ENCODE measurements around the gene VPS26A. TPM values are rescaled to one million over a fixed set of nuclear protein-coding genes. Genes with fewer than 3 reads are reported as not detected.

The VPS26A gene
- total RNA-seq, 1 donor from 2014 or later, result 57.5 TPM

- FAIRE-seq, result no peak
Measured at GRCh38 chr10:69216577-69217118, 92.7 kb downstream of the VPS26A start.

GRCh38 chr10:69217119-69217754 is 93.3 kb downstream of the VPS26A start:
- DNase-seq (ENCODE audit: low spot score in 2 of 2), result no peak
- FAIRE-seq, result no peak

More at GRCh38 chr10:69216577-69217118, 92.7 kb downstream of the VPS26A start:
- DNase-seq (ENCODE audit: low spot score in 2 of 2), result no peak

- DNase-seq (ENCODE audit: low spot score in 2 of 2) (no peak), FAIRE-seq (no peak)
Measured at GRCh38 chr10:69218831-69219230, 94.9 kb downstream of the VPS26A start.

GRCh38 chr10:69220041-69220451 is 96.1 kb downstream of the VPS26A start, which contains the start of gene HKDC1:
Gene HKDC1, plus strand, starts transcription at chr10:69220332. Its CDS starts 104 bp downstream, at chr10:69220436.
- no peak for FAIRE-seq

GRCh38 chr10:69220507-69220906 is 96.5 kb downstream of the VPS26A start:
- FAIRE-seq (no peak), DNase-seq (ENCODE audit: low spot score in 2 of 2) (no peak)

More at GRCh38 chr10:69220041-69220451, 96.1 kb downstream of the VPS26A start, which contains the start of gene HKDC1:
- no peak for DNase-seq (ENCODE audit: low spot score in 2 of 2)

Small RNA genes within 50 kb of the gene (small RNA-seq; reads per million reads assigned to genes)
- gene RF00017, result not detected

Other genes starting within 250 kb of the VPS26A start
- gene DDX50, start 222.9 kb upstream of the VPS26A start, total RNA-seq, result 51.4 TPM
- gene DDX21, start 168.0 kb upstream of the VPS26A start, total RNA-seq, result 46.5 TPM
- 32.2 TPM for gene KIFBP, start 135.4 kb upstream of the VPS26A start, total RNA-seq
- 22.4 TPM for gene SRGN, start 36.1 kb upstream of the VPS26A start, total RNA-seq
- gene SUPV3L1, start 56.1 kb downstream of the VPS26A start, total RNA-seq, result 40.4 TPM
- 0.41 TPM for gene HKDC1, start 96.2 kb downstream of the VPS26A start, total RNA-seq
- gene HK1, start 154.3 kb downstream of the VPS26A start, total RNA-seq, result 114 TPM